GM23338 (cell line): ENCODE measurements around the gene TUSC1.

Experiments
- EZH2 ChIP-seq: fragments of 200-600 bp; sonication (generic); IDR thresholded peaks from one replicate; pipeline ENCODE4 v1.8.0; 2017; ENCODE audit warnings: antibody characterized with exemption, mild to moderate bottlenecking, low read depth; ENCODE audit not compliant: unreplicated experiment
- POLR2AphosphoS5 ChIP-seq: IDR thresholded peaks from 2 replicates; pipeline ENCODE4 v1.6.1; 2016; ENCODE audit warnings: antibody characterized with exemption, low read depth

DNA sequence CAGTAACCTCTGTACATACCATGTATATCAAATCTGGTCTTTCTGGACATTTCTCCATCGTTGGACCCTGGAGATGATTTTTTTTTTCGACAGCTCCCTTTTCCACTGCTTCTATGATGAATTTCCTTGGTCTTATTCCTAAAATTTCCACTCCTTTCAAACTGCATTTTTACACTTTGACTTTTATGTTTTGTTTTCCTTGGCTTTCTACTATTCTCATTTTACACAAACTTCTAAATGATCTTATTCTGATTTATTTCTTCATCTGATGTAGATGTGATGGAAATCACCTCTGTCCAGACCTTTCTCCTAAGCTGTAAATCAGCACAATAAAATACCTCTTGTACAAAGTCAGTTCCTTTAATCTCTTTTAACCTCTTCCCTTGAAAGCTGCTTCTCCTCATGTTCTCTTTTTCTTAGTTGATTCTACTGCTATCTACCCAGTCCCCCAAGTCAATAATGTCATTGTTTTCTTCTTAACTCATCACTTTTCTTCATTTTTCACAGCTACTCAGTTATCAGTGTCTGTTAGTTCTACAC lies 48.7 kb upstream of the TUSC1 start:
- TF ChIP-seq EZH2 (no peak), POLR2AphosphoS5 (no peak)
